HK-2 (cell line): Measurements from ENCODE around the gene CLCC1.
"Not testable (repeated sequence)": the region's sequence is repeated elsewhere in the genome, so short reads cannot be mapped to it uniquely, and the experiment has no call there.

Source experiments
- DNase-seq: peaks from one replicate; pipeline ENCODE4 v3.0.0-alpha.2; 2018; ENCODE audit not compliant: unreplicated experiment

The CLCC1 gene, protein sequence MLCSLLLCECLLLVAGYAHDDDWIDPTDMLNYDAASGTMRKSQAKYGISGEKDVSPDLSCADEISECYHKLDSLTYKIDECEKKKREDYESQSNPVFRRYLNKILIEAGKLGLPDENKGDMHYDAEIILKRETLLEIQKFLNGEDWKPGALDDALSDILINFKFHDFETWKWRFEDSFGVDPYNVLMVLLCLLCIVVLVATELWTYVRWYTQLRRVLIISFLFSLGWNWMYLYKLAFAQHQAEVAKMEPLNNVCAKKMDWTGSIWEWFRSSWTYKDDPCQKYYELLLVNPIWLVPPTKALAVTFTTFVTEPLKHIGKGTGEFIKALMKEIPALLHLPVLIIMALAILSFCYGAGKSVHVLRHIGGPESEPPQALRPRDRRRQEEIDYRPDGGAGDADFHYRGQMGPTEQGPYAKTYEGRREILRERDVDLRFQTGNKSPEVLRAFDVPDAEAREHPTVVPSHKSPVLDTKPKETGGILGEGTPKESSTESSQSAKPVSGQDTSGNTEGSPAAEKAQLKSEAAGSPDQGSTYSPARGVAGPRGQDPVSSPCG

DNA sequence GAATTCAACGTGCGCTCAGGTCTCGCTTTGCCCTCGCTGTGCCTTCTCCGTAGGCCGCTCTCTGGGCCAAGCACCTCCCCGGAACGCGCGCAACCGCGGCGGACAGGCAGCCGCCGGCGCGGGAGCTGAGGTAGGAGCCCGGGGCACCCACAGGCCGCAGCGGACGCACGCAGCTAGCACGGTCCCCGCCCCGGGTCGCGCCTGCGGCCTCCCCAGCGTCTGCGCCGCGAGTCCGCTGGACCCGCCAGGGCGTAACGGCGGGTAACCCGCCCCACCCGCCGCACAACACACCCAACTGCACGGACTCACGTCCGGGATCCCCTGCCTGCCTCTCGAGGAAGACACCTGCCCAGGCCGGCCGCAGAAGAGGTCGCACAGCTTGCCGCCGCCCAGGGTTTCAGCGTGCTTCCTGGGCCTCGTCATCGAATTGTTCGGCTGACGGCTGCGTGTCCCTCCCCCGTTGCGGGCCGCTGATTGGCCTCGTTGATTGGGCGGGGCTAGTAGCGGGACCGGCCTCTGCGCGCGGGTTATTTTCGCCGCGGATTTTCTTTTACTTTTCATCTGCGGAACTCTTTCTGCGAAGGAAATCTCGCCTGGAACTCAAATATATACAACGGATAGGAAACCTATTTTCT lies at the start of gene CLCC1:
TSS of gene CLCC1 (minus strand) at position 433 of the 635 bp plus-strand sequence. CDS start 13,047 bp downstream, outside the sequence.
- DNase-seq = peak; percentile 96

DNA sequence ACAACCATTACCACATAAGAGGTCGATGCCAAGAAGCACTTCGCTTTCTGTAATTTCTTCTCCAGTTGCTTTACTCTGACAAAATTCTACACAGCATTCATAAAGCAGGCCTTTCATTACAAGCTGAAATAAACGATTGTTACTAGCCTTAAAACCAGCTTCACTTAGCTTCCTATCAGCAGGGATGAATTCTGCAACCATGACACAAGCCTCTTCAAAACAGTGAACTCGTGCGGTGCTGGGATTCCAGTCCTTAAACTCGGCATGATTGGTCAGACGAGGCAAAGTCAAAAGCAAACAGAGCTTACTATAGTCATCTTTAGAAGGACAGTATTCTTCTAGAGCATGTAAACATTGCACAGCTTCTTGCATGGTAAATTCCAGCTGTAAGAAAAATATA lies 48.1 kb upstream of the CLCC1 start:
- no peak for DNase-seq

DNA sequence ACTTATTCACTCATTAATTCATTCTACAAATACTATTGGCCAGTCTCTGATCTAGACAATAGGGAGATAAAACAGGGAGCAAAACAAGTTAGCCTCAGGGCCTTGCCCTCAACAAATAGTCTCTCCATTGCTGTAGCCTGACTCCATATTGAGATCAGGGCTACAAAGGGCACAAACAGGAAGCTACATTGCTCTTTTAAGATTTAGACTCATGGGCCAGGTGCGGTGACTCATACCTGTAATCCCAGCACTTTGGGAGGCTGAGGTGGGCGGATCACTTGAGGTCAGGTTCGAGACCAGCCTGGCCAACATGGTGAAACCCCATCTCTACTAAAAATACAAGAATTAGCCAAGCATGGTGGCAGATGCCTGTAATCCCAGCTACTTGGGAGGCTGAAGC lies 33.3 kb upstream of the CLCC1 start:
- not testable (repeated sequence) for DNase-seq

DNA sequence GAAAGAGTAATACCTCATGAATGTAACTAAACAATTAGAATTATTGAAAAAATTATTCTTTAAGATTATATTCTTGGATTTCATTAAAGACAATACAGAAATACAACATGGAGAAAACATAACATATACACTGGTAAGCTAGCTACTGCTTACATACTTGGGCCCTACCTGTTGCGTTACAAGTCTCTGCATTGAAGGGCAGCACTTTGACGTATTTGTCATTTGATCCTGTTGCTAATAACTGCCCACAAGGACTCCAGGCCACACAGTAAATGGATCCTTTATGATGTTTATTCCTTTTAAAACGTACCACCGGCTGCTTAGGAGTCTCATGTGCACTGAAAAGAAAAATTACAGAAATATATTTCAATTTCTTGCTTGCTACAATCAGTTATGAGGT lies 19.8 kb upstream of the CLCC1 start:
- no peak for DNase-seq

DNA sequence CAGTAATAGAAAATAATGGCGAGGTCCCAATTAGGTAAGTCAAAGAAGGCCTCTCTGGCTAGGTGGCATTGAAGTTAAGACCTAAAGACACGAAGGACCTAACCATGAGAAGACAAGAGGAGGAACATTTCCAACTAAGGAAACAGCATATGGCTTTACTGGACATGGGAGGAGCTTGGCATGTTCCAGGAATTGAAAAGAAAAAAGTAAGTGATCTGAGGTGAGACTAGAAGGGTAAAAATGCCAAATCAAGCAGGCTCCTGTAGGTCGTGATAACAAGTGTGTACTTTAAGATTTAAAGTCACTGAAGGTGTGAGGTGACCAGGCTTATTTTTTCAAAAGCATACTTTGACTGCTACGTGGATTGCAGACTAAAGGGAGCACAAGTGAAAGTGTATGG lies 13.4 kb upstream of the CLCC1 start:
- no peak for DNase-seq

DNA sequence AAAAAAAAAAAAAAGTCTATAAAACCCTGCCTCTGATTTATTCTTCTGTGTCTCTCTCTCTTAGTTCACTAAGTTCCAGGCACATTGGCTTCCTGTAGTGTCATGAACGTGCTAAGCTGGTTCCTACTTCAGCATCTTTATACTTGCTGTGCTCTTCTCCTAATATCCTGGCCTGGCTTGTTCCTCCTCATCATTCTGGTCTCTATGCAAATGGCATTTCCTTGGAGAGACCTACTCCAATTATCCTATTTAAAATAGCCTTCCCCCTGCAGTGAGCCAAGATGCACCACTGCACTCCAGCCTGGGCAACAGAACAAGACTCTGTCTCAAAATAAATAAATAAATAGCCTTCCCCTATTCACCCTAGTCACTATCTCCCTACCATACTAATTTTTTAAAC lies 9.7 kb upstream of the CLCC1 start:
- no peak for DNase-seq

DNA sequence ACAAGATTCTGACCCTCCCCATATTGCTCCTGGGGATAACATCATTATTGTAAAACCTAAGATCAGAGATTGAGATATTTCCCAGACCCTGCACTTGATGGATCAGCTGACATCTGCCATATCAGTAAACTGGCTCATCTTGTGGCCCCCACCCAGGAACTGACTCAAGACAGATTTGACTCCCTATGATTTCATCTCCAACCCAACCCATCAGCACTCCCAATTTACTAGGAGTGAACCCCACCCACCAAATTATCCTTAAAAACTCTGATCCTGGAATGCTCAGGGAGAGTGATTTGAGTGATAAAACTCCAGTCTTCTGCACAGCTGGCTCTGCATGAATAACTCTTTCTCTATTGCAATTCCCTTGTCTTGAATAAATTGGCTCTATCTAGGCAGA lies 6.1 kb upstream of the CLCC1 start:
- no peak for DNase-seq

DNA sequence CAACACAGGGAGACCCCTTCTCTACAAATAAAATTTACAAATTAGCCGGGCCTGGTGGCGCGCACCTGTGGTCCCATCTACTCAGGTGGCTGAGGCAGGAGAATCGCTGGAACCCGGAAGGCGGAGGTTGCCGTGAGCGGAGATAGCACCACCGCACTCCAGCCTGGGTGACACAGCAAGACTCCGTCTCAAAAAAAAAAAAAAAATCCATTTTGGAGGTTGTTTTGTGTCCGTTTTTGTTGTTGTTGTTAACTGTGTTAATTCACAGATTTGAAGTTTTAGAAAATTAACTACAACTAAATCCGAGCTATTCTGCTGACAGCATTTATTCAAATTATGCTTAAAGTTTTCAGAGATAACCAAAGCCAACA lies 618 bp downstream of the CLCC1 start:
- peak; percentile 35 for DNase-seq

DNA sequence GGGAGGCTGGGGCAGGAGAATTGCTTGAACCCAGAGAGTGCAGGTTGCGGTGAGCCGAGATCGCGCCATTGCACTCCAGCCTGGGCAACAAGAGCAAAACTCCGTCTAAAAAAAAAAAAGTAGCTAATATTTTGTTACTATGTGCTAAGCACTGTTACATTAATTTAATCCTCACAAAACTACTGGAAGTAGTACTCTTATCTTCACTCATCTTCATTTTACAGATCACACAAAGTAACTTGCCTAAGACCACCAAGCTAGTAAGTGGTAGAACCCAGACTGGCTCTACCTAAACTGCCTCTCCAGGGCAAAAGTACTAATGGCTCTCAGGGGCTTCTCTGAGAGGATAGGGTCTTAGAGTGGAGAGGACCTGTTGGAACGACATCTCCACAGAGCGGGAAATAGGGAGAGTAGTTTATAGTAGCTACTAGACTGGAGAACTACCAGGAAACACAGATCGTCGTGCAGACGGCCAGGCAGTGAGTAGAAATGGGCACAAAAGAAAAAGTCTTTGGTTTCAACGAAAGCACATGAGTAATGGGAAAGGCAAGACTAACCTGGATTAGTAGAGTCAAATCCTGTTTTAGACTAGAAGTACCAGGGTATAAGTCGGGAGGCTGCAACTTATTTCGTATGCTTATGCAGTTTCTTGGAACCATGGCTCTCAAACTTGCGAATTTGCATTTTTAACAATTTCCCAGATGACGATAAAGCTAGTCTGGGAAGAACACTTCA lies 1.4 kb downstream of the CLCC1 start:
- no peak for DNase-seq

DNA sequence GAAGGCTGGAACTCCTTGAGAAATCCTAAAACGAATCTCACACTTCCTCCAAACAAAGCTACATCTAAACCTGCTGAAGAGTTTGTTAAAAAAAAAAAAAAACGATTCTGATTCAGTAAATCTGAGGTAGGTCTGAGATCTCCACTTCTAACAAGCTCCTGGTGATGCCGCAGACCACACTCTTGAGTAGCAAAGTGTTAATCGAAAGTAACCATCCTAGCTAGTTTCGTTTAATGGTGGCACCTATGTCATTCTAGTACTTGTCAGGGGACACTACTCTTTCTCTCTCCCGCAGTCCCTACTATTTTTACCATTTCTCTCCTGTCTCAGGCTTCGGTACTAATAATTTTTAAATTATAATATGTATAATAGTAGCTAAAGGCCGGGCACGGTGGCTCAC lies 2.1 kb downstream of the CLCC1 start:
- DNase-seq = no peak

DNA sequence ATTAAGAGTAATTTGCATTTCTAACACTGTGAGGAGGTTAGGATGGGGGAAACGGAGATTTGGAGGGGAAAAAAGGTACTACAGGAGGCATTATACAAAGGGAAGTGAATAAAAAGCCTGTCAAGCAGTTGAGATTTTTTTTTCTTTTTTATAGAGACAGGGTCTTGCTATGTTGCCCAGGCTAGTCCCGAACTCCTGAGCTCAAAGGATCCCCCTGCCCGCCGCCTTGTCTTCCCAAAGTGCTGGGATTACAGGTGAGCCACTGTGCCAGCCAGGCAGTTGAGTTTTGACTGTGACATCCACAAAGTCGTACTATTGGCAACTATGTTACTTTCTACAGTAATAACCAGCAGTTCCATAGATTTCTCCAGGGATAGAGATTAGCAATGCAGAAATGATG lies 2.6 kb downstream of the CLCC1 start:
- DNase-seq = no peak

DNA sequence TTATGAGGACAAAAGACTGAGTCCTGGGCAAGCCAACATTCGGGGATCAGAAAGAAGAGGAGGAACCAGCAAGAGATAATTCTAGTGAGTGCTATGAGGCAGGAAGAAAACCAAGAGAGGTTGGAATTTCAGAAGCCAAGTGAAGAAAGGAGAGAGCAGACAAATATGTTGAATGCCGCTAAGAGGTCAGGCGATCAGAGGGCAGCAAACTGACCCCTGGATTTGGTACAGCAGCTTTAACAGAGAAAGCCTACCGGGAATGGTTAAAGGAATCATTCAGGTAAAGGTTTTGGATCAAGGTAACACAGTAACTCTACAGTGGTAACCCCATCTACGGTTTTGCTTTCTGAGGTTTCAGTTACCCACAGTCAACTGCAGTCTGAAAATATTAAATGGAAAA lies 5.4 kb downstream of the CLCC1 start:
- no peak for DNase-seq

DNA sequence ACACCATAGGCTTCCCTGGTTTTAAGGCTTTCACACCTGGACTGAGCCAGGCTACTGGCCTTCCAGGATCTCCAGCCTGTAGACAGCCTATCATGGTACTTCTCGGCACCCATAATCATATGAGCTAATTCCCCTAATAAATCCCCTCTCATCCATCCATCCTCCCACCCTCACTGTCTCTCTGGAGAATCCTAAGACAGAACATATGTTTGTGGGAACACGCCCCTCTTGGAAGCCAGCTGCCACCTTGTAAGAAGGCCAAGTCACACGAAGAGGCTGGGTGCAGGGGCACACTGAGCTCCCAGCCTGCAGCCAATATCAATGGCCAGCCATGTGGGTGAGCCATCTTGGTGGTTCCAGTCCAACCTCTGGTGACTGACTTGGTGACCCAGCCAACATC lies 7.4 kb downstream of the CLCC1 start:
- no peak for DNase-seq

DNA sequence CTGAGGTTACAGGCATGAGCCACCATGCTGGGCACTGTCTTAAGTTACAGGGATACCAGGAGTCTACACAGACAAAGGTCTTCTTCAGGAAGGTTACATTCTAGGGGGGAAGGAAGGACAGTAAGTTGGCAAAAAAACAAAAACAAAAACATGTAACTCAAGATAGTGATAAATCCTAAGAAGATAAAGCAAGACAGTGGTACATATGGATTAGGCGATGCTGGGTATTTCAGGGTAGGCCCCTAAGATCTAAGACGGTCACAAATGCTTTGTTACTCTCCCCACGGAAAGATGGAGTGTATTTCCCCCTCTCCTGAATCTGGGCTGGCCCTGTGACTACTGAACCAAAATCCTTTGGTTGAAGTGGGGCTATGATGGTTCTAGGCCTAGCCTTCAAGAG lies 8.2 kb downstream of the CLCC1 start:
- no peak for DNase-seq

DNA sequence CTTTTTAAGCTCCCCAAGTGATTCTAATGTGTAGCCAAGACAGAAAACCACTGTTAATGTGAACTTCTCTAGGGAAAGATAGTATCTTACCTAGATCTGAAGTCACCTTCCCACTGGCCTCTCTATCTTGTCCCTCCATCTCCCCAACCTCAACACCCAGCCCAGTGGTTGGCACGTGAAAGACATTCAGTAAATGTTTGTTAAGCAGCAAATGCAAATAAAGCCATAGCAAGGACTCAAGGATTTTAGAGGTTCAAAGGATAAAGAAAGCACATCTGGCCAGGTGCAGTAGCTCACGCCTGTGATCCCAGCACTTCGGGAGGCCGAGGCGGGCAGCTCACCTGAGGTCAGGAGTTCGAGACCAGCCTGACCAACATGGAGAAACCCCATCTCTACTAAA lies 9.8 kb downstream of the CLCC1 start:
- DNase-seq = no peak

DNA sequence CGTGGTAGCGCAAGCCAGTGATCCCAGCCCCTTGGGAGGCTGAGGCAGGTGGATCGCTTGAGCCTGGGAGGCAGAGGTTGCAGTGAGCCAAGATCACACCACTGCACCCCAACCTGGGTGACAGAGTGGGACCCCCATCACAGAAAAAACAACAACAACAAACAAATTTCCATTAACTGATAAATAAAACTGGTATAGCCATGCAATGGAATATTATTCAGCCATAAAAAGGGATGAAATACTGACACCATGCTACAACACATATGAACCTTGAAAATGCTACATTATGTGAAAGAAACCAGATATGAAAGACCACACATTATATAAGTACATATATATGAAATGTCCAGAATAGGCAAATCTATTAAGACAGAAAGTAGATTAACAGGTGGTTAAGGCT lies 12.0 kb downstream of the CLCC1 start:
- no peak for DNase-seq

DNA sequence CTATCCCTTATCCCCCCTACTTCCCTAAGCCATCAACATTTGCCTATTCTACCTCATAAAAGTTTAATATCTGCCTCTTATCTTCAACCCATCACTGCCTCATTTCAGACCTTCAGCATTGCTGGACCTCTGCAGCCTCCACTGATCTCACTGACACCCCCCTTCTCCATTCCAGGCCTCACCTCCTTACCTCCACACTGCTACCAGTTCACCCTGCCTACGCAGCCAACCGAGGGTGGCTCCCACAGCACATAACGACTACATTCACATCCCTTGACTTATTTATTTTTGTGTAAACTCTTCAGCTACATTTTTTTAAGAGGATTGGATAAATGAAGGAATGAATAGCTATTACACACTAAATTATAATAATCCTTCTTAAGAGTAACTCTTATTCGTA lies 14.2 kb downstream of the CLCC1 start:
- no peak for DNase-seq

DNA sequence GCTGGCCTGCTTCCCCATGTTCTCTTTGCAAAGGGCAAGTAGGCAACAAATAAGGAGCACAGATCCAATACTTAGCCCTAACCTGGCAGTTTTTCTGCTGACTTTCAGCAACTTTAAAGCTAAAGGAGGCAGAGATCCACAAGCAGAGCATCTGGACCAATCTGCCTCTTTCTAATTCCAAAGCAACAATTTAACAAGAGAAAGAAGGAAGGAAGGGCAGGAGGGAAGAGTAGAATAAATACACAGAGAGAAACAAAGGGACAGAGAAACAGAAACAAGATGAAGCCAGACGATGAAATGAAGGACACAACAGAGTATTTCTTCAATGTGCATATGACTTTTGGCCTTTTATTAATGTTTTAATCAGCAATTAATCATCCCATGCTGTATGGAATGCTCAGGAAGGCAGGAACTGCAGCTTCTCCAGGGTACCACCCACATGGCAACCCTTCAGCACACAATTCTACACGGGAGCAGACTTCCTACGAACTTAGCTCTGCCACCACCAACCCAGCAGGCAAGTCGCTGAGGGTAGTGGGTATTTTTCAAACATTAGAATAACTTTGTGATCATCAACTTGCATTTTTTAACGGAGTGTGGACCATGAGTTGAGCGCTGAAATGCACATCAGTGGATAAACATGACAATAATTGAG lies 15.3 kb downstream of the CLCC1 start:
- no peak for DNase-seq

DNA sequence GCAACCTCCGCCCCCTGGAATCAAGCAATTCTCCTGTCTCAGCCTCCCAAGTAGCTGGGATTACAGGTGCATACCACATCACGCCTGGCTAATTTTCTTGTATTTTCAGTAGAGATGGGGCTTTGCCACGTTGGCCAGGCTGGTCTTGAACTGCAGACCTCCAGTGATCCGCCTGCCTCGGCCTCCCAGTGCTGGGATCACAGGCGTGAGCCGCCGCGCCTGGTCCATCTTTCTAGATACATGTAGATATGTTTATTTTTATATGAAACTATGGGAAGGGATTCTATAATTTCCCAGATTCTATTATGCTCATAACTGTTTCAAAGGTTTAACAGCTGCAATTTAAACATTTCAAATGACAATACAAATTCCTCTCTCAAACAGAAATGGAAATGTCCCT lies 27.1 kb downstream of the CLCC1 start:
- DNase-seq = no peak

DNA sequence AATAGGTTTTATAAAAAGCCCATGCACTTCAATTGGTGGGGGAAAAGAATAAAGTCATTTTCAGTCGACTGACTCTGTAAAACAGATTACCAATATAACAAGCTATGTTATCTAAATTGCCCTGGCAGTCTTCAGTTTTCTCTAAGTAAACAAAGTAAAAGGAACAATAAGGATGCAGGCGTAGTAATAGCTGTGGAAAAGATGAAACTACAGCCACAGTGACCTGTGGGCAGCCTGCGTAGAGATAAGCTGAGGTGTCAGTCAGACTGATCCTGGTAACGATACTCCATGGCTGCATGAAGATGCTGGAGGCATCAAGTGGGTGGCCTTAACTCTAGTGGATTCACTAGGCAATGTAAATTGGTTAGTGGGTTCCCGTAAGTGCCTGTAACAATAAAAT lies 29.3 kb downstream of the CLCC1 start:
- no peak for DNase-seq

DNA sequence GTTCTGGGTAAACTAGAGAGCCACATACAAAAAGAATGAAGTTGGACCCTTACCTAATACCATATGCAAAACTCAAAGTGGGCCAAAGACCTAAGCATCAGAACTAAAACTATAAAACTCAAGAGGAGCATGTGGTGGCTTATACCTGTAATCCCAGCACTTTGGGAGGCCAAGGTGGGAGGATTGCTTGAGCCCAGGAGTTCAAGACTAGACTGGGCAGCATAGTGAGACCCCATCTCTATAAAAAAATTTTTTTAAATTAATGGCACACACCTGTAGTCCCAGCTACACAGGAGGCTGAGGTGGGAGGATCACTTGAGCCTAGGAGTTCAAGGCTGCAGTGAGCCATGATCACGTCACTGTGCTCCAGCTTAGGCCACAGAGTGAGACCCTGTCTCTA lies 35.7 kb downstream of the CLCC1 start:
- not testable (repeated sequence) for DNase-seq

DNA sequence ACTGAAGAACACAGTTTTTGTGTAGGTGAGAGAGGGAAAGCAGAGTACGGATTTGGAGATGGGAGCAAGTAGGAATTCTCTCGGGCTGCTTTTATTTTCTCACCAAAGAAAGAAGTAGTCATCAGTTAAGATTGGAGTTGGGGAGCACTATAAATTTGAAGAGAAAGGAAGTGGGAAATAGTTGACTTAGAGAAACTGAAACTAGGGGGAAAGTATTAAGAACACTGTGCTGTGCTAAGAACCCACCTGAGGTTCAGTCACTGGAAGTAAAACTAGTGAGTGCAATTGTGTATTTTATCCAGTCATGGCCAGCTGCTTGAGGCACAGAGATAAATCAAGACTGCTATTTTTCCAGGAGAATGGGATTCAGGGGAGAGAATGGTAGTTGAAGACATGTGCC lies 37.4 kb downstream of the CLCC1 start:
- DNase-seq = no peak
